Osteoblast (primary cell): ENCODE measurements around the gene ACE. TPM values are rescaled to one million over a fixed set of nuclear protein-coding genes. Genes with fewer than 3 reads are reported as not detected.

Experiments
- DNase-seq: peaks from one replicate; pipeline ENCODE4 v3.0.0; 2011; ENCODE audit warnings: low spot score, mixed read lengths; ENCODE audit not compliant: insufficient read length; ENCODE audit errors: missing footprints
- H2AFZ ChIP-seq: 2 replicates; pipeline ENCODE4 v1.6.0; 2011; ENCODE audit warnings: mild to moderate bottlenecking, low read length
- H3K27ac ChIP-seq: 2 replicates; pipeline ENCODE4 v1.5.1; 2011; ENCODE audit warnings: mild to moderate bottlenecking, low read depth, low read length, moderate library complexity
- H3K27me3 ChIP-seq: 2 replicates; pipeline ENCODE4 v1.6.0; 2012; ENCODE audit warnings: mild to moderate bottlenecking, control low read depth, inconsistent platforms, low read length, moderate library complexity; ENCODE audit not compliant: insufficient read depth
- H3K36me3 ChIP-seq: 2 replicates; pipeline ENCODE4 v1.5.1; 2011; ENCODE audit warnings: mild to moderate bottlenecking, low read length, control low read depth, moderate library complexity; ENCODE audit not compliant: insufficient read depth
- H3K4me1 ChIP-seq: 2 replicates; pipeline ENCODE4 v1.5.1; 2011; ENCODE audit warnings: mild to moderate bottlenecking, low read length, control low read depth, moderate library complexity; ENCODE audit not compliant: insufficient read depth
- H3K4me2 ChIP-seq: 2 replicates; pipeline ENCODE4 v1.6.0; 2011; ENCODE audit warnings: mild to moderate bottlenecking, low read length; ENCODE audit not compliant: insufficient read depth
- H3K4me3 ChIP-seq: fragments of 200-600 bp; sonication (generic); 3 replicates; pipeline ENCODE4 v1.5.1; 2012; ENCODE audit warnings: mild to moderate bottlenecking, low read length, inconsistent platforms; ENCODE audit not compliant: insufficient read depth
- H3K79me2 ChIP-seq: 2 replicates; pipeline ENCODE4 v1.6.0; 2012; ENCODE audit warnings: mild to moderate bottlenecking, low read length, control low read depth, inconsistent platforms; ENCODE audit not compliant: insufficient read depth
- H3K9me3 ChIP-seq: 2 replicates; pipeline ENCODE4 v1.5.1; 2011; ENCODE audit warnings: low read depth, low read length, control low read depth
- H4K20me1 ChIP-seq: 2 replicates; pipeline ENCODE4 v1.6.0; 2012; ENCODE audit warnings: mild to moderate bottlenecking, low read length, control low read depth; ENCODE audit not compliant: insufficient read depth
- CTCF ChIP-seq: IDR thresholded peaks from 2 replicates; pipeline ENCODE4 v1.5.1; 2011; ENCODE audit warnings: mild to moderate bottlenecking, low read depth, low read length, moderate library complexity; ENCODE audit errors: extremely low read depth
- total RNA-seq: library from RNA; depleted of rRNA; stranded (reverse); fragments of >200 nt; gene quantifications from 2 replicates; pipeline ENCODE4 v1.2.3, GENCODE V29; 2012

Gene ACE
- total RNA-seq, 1 donor, result 10.1 TPM

- Histone ChIP-seq H3K36me3 (no peaks in the 10 kb centered on the region), H3K79me2 (no peaks in the 10 kb centered on the region), H3K27me3 (peaks cover 46% of the 10 kb centered on the region), H3K4me3 (no peak overlapping the region), H3K27ac (no peak overlapping the region), H3K9me3 (no peaks in the 10 kb centered on the region), H3K4me2 (no peak overlapping the region), H3K4me1 (peaks cover 12% of the 10 kb centered on the region), H4K20me1 (no peaks in the 10 kb centered on the region), H2AFZ (no peak overlapping the region)
- TF ChIP-seq CTCF, result no peak
- peak; percentile 46 for DNase-seq
Observed at GRCh38 chr17:63474174-63474573, 2.7 kb upstream of the ACE start.

- Histone ChIP-seq H3K4me2 (no peak overlapping the region), H3K4me3 (no peak overlapping the region), H3K27me3 (peaks cover 46% of the 10 kb centered on the region), H3K4me1 (peaks cover 12% of the 10 kb centered on the region), H3K36me3 (no peaks in the 10 kb centered on the region), H3K9me3 (no peaks in the 10 kb centered on the region), H2AFZ (no peak overlapping the region), H4K20me1 (no peaks in the 10 kb centered on the region), H3K79me2 (no peaks in the 10 kb centered on the region), H3K27ac (no peak overlapping the region)
- TF ChIP-seq CTCF, result no peak
- peak; percentile 58 for DNase-seq
Observed at GRCh38 chr17:63474586-63475460, 2.0 kb upstream of the ACE start.

- Histone ChIP-seq H3K36me3 (no peaks in the 10 kb centered on the region), H3K79me2 (no peaks in the 10 kb centered on the region), H3K4me1 (peaks cover 12% of the 10 kb centered on the region), H3K9me3 (no peaks in the 10 kb centered on the region), H3K4me3 (no peak overlapping the region), H3K27ac (no peak overlapping the region), H2AFZ (no peak overlapping the region), H4K20me1 (no peaks in the 10 kb centered on the region), H3K27me3 (peaks cover 39% of the 10 kb centered on the region), H3K4me2 (no peak overlapping the region)
- DNase-seq, result peak; percentile 88
- TF ChIP-seq CTCF, result no peak
Observed at GRCh38 chr17:63475491-63476412, 1.1 kb upstream of the ACE start.

- H3K4me2 ChIP-seq, result peak overlapping the region; percentile 77
- no peak for TF ChIP-seq CTCF
- H3K4me3 ChIP-seq, result peak overlapping the region; percentile 66
- no peak overlapping the region for H3K27ac ChIP-seq
- H2AFZ ChIP-seq, result peak overlapping the region; percentile 25
- no peaks in the 10 kb centered on the region for H3K36me3 ChIP-seq
- H4K20me1 ChIP-seq, result no peaks in the 10 kb centered on the region
- H3K9me3 ChIP-seq, result no peaks in the 10 kb centered on the region
- peaks cover 12% of the 10 kb centered on the region for H3K4me1 ChIP-seq
- H3K79me2 ChIP-seq, result no peaks in the 10 kb centered on the region
- peaks cover 35% of the 10 kb centered on the region for H3K27me3 ChIP-seq
- peak; percentile 97 for DNase-seq
Observed at GRCh38 chr17:63476459-63476853, 405 bp upstream of the ACE start.
